GM21423 (cell line): Measurements from ENCODE around the gene DNAJC5G.
"Not testable (repeated sequence)": the region's sequence is repeated elsewhere in the genome, so short reads cannot be mapped to it uniquely, and the experiment has no call there.

Experiments
- ATAC-seq: cut with Tn5 transposase; IDR thresholded peaks from one replicate; pipeline ENCODE4 v1.9.1; 2021; ENCODE audit warnings: mild to moderate bottlenecking, moderate library complexity; ENCODE audit not compliant: unreplicated experiment

DNAJC5G gene

GRCh38 chr2:27306136-27306535, 30.9 kb downstream of the DNAJC5G start:
- no peak for ATAC-seq

GRCh38 chr2:27306573-27307286, 31.5 kb downstream of the DNAJC5G start:
- ATAC-seq: no peak

- ATAC-seq: no peak
Measured at GRCh38 chr2:27307287-27307544, 32.0 kb downstream of the DNAJC5G start.

- no peak for ATAC-seq
Measured at GRCh38 chr2:27307545-27308358, 32.5 kb downstream of the DNAJC5G start.

- no peak for ATAC-seq
Measured at GRCh38 chr2:27308359-27308881, 33.2 kb downstream of the DNAJC5G start, which contains the start of gene UCN. TSS of gene UCN (minus strand) at chr2:27308445. CDS start at chr2:27307895, 550 bp downstream.

- ATAC-seq: no peak
Measured at GRCh38 chr2:27309651-27310050, 34.4 kb downstream of the DNAJC5G start.

GRCh38 chr2:27312152-27312551, 36.9 kb downstream of the DNAJC5G start:
- no peak for ATAC-seq

- no peak for ATAC-seq
Measured at GRCh38 chr2:27313882-27314645, 38.8 kb downstream of the DNAJC5G start.

GRCh38 chr2:27314709-27315108, 39.5 kb downstream of the DNAJC5G start:
- ATAC-seq: no peak

GRCh38 chr2:27315122-27315521, 39.9 kb downstream of the DNAJC5G start:
- ATAC-seq: no peak

GRCh38 chr2:27316655-27317412, 41.6 kb downstream of the DNAJC5G start:
- no peak for ATAC-seq

- not testable (repeated sequence) for ATAC-seq
Measured at GRCh38 chr2:27319839-27320238, 44.6 kb downstream of the DNAJC5G start.

- ATAC-seq: no peak
Measured at GRCh38 chr2:27320958-27321543, 45.8 kb downstream of the DNAJC5G start.

GRCh38 chr2:27322301-27322765, 47.1 kb downstream of the DNAJC5G start:
- no peak for ATAC-seq

GRCh38 chr2:27322766-27323595, 47.7 kb downstream of the DNAJC5G start, which contains the start of gene MPV17:
TSS of gene MPV17 (minus strand) at chr2:27323097. CDS start at chr2:27322517, 580 bp downstream.
- peak; percentile 84 for ATAC-seq

- no peak for ATAC-seq
Measured at GRCh38 chr2:27323596-27324285, 48.5 kb downstream of the DNAJC5G start.

GRCh38 chr2:27324720-27325119, 49.5 kb downstream of the DNAJC5G start:
- ATAC-seq: no peak
